MM.1S (cell line): ENCODE results near the gene SCRT2.

Experiments
- DNase-seq: peaks from one replicate; pipeline ENCODE4 v3.0.0-alpha.2; 2015
- H2AFZ ChIP-seq: fragments of 300-600 bp; sonication (generic); 2 replicates; pipeline ENCODE4 v1.6.0; 2016; ENCODE audit warnings: antibody characterized with exemption, low read length
- H3F3A ChIP-seq: fragments of 300-600 bp; sonication (generic); 2 replicates; pipeline ENCODE4 v1.6.1; 2016; ENCODE audit warnings: mild to moderate bottlenecking, antibody characterized with exemption, low read length, moderate library complexity, mixed read lengths; ENCODE audit not compliant: insufficient read depth
- H3K27ac ChIP-seq: fragments of 300-600 bp; sonication (generic); 2 replicates; pipeline ENCODE4 v1.5.1; 2016; ENCODE audit warnings: mild to moderate bottlenecking, low read length
- H3K27me3 ChIP-seq: fragments of 300-600 bp; sonication (generic); replicated peaks from 2 replicates; pipeline ENCODE4 v1.6.0; 2016; ENCODE audit warnings: low read length; ENCODE audit not compliant: insufficient read depth
- H3K36me3 ChIP-seq: fragments of 300-600 bp; sonication (generic); replicated peaks from 2 replicates; pipeline ENCODE4 v1.6.1; 2016; ENCODE audit warnings: mild to moderate bottlenecking, low read length, mixed read lengths; ENCODE audit not compliant: insufficient read depth
- H3K4me1 ChIP-seq: fragments of 300-600 bp; sonication (generic); 2 replicates; pipeline ENCODE4 v1.6.1; 2016; ENCODE audit warnings: low read length, mixed read lengths
- H3K4me2 ChIP-seq: fragments of 300-600 bp; sonication (generic); 2 replicates; pipeline ENCODE4 v1.6.0; 2016; ENCODE audit warnings: low read depth, low read length
- H3K4me3 ChIP-seq: fragments of 300-600 bp; sonication (generic); 2 replicates; pipeline ENCODE4 v1.5.1; 2016; ENCODE audit warnings: low read length, mixed read lengths
- H3K79me2 ChIP-seq: fragments of 300-600 bp; sonication (generic); 2 replicates; pipeline ENCODE4 v1.6.1; 2016; ENCODE audit warnings: mixed run types, low read length, mixed read lengths
- H3K9ac ChIP-seq: fragments of 300-600 bp; sonication (generic); 2 replicates; pipeline ENCODE4 v1.6.1; 2016; ENCODE audit warnings: low read length, mixed read lengths
- H3K9me2 ChIP-seq: fragments of 300-600 bp; sonication (generic); replicated peaks from 2 replicates; pipeline ENCODE4 v1.6.1; 2016; ENCODE audit warnings: mild to moderate bottlenecking, low read length, mixed read lengths; ENCODE audit not compliant: insufficient read depth
- H3K9me3 ChIP-seq: fragments of 300-600 bp; sonication (generic); replicated peaks from 2 replicates; pipeline ENCODE4 v1.6.1; 2016; ENCODE audit warnings: mild to moderate bottlenecking, low read length, mixed read lengths; ENCODE audit not compliant: insufficient read depth
- H4K20me1 ChIP-seq: fragments of 300-600 bp; sonication (generic); 2 replicates; pipeline ENCODE4 v1.6.1; 2016; ENCODE audit warnings: mild to moderate bottlenecking, low read length, moderate library complexity, mixed read lengths; ENCODE audit not compliant: insufficient read depth
- CTCF ChIP-seq: fragments of 300-600 bp; sonication (generic); IDR thresholded peaks from 2 replicates; pipeline ENCODE4 v1.5.1; 2016; ENCODE audit warnings: antibody characterized with exemption, low read length, mixed read lengths
- EZH2 ChIP-seq: fragments of 300-600 bp; sonication (generic); optimal IDR thresholded peaks from 2 replicates; pipeline ENCODE3; 2017; ENCODE audit warnings: low read depth, mild to moderate bottlenecking, antibody characterized with exemption, low read length, mixed read lengths
- EZH2phosphoT487 ChIP-seq: fragments of 300-600 bp; sonication (generic); IDR thresholded peaks from 2 replicates; pipeline ENCODE4 v1.6.1; 2018; ENCODE audit warnings: antibody characterized with exemption, low read length

Gene SCRT2

GRCh38 chr20:665276-665675 lies 10.3 kb downstream of the SCRT2 start:
- no peaks in the 10 kb centered on the region for H3K9me2 ChIP-seq
- no peak overlapping the region for H3K4me2 ChIP-seq

GRCh38 chr20:664576-664975 lies 11.0 kb downstream of the SCRT2 start:
- H3K27me3 ChIP-seq = peaks cover 24% of the 10 kb centered on the region

More at GRCh38 chr20:665276-665675, 10.3 kb downstream of the SCRT2 start:
- no peak overlapping the region for H3K9ac ChIP-seq
- peaks cover 24% of the 10 kb centered on the region for H3K27me3 ChIP-seq
- no peak overlapping the region for H2AFZ ChIP-seq
- H3K4me1 ChIP-seq = no peaks in the 10 kb centered on the region
- H3K79me2 ChIP-seq = no peaks in the 10 kb centered on the region
- H3K4me3 ChIP-seq = no peak overlapping the region
- TF ChIP-seq CTCF (no peak), EZH2phosphoT487 (no peak), EZH2 (no peak)
- DNase-seq = no peak
- H3F3A ChIP-seq = no peaks in the 10 kb centered on the region
- no peaks in the 10 kb centered on the region for H4K20me1 ChIP-seq
- H3K9me3 ChIP-seq = no peaks in the 10 kb centered on the region
- no peaks in the 10 kb centered on the region for H3K36me3 ChIP-seq
- H3K27ac ChIP-seq = no peak overlapping the region

GRCh38 chr20:664151-664550 lies 11.5 kb downstream of the SCRT2 start:
- no peaks in the 10 kb centered on the region for H3K9me2 ChIP-seq
- H3K27me3 ChIP-seq = peaks cover 28% of the 10 kb centered on the region
- H3K4me2 ChIP-seq = no peak overlapping the region
- no peak for TF ChIP-seq EZH2phosphoT487
- TF ChIP-seq EZH2 = no peak
- TF ChIP-seq CTCF = no peak
- H2AFZ ChIP-seq = no peak overlapping the region
- DNase-seq = no peak
- H3K36me3 ChIP-seq = no peaks in the 10 kb centered on the region
- H3K4me1 ChIP-seq = no peaks in the 10 kb centered on the region
- no peaks in the 10 kb centered on the region for H3F3A ChIP-seq
- H3K9me3 ChIP-seq = no peaks in the 10 kb centered on the region
- no peaks in the 10 kb centered on the region for H4K20me1 ChIP-seq
- H3K4me3 ChIP-seq = no peak overlapping the region
- H3K79me2 ChIP-seq = no peaks in the 10 kb centered on the region
- no peak overlapping the region for H3K9ac ChIP-seq
- H3K27ac ChIP-seq = no peak overlapping the region

More at GRCh38 chr20:664576-664975, 11.0 kb downstream of the SCRT2 start:
- no peaks in the 10 kb centered on the region for H4K20me1 ChIP-seq
- no peaks in the 10 kb centered on the region for H3K4me1 ChIP-seq
- no peak overlapping the region for H3K4me2 ChIP-seq
- H3K4me3 ChIP-seq = no peak overlapping the region
- no peak for DNase-seq
- no peaks in the 10 kb centered on the region for H3K9me3 ChIP-seq
- H2AFZ ChIP-seq = no peak overlapping the region
- H3K27ac ChIP-seq = no peak overlapping the region
- H3K9me2 ChIP-seq = no peaks in the 10 kb centered on the region
- H3K9ac ChIP-seq = no peak overlapping the region
- H3K79me2 ChIP-seq = no peaks in the 10 kb centered on the region
- TF ChIP-seq CTCF (no peak), EZH2 (no peak), EZH2phosphoT487 (no peak)
- no peaks in the 10 kb centered on the region for H3K36me3 ChIP-seq
- no peaks in the 10 kb centered on the region for H3F3A ChIP-seq
